Liver (tissue), 9 donors: ENCODE data around the gene EFNA2. TPM values are rescaled to one million over a fixed set of nuclear protein-coding genes. Genes with fewer than 3 reads are reported as not detected.

Source experiments
- DNase-seq: peaks from one replicate; pipeline ENCODE4 v3.0.0-alpha.2; 2017; ENCODE audit warnings: low spot score
- H3K27ac ChIP-seq, 2 donors: one replicate each; pipeline ENCODE4 v1.7.0; 2013; ENCODE audit warnings: inconsistent platforms in 2 of 2, low read length in 2 of 2, control low read depth in 1 of 2, low read depth in 1 of 2, mild to moderate bottlenecking in 1 of 2
- H3K27me3 ChIP-seq, 4 donors: one replicate each; pipeline versions ENCODE4 v1.6.1 to v1.7.0; 2013; ENCODE audit warnings: low read length in 3 of 4, inconsistent platforms in 1 of 4, mild to moderate bottlenecking in 1 of 4, moderate library complexity in 1 of 4; ENCODE audit not compliant: control insufficient read depth in 4 of 4, insufficient read depth in 4 of 4
- H3K36me3 ChIP-seq, 4 donors: one replicate each; pipeline versions ENCODE4 v1.6.1 to v1.7.0; 2013; ENCODE audit warnings: low read length in 3 of 4, mild to moderate bottlenecking in 3 of 4, low read depth in 1 of 4, moderate library complexity in 1 of 4; ENCODE audit not compliant: control insufficient read depth in 4 of 4, insufficient read depth in 3 of 4
- H3K4me1 ChIP-seq, 4 donors: one replicate each; pipeline versions ENCODE4 v1.6.1 to v1.7.0; 2013; ENCODE audit warnings: low read length in 3 of 4, mild to moderate bottlenecking in 3 of 4, moderate library complexity in 1 of 4; ENCODE audit not compliant: control insufficient read depth in 4 of 4, insufficient read depth in 4 of 4
- H3K4me3 ChIP-seq, 3 donors: one replicate each; pipeline versions ENCODE4 v1.6.1 to v1.7.0; 2013; ENCODE audit warnings: low read length in 3 of 3, control low read depth in 1 of 3, low read depth in 1 of 3, mild to moderate bottlenecking in 1 of 3
- H3K9ac ChIP-seq, 2 donors: one replicate each; pipeline ENCODE4 v1.7.0; 2013; ENCODE audit warnings: low read length in 2 of 2, mild to moderate bottlenecking in 2 of 2, moderate library complexity in 2 of 2, control low read depth in 1 of 2, low read depth in 1 of 2
- H3K9me3 ChIP-seq, 4 donors: one replicate each; pipeline versions ENCODE4 v1.6.1 to v1.7.0; 2013; ENCODE audit warnings: low read length in 3 of 4; ENCODE audit not compliant: control insufficient read depth in 4 of 4
- EGR1 ChIP-seq, 2 donors: IDR thresholded peaks; 2 replicates each; pipeline ENCODE4 v1.6.1; 2016 to 2018; ENCODE audit warnings: antibody characterized with exemption in 2 of 2, low read depth in 2 of 2
- FOXA2 ChIP-seq: IDR thresholded peaks from 2 replicates; pipeline ENCODE4 v1.6.1; 2016; ENCODE audit warnings: antibody characterized with exemption
- GABPA ChIP-seq, 2 donors: IDR thresholded peaks in 1 of 2; conservative IDR thresholded peaks in 1 of 2; 2 replicates each; pipeline ENCODE4 v1.6.1; 2016; ENCODE audit warnings: antibody characterized with exemption in 2 of 2, mild to moderate bottlenecking in 1 of 2, moderate library complexity in 1 of 2
- HNF4A ChIP-seq, 2 donors: conservative IDR thresholded peaks; 2 replicates each; pipeline ENCODE4 v1.6.1; 2016; ENCODE audit warnings: antibody characterized with exemption in 2 of 2, mild to moderate bottlenecking in 2 of 2
- HNF4G ChIP-seq: IDR thresholded peaks from 2 replicates; pipeline ENCODE4 v1.6.1; 2016; ENCODE audit warnings: antibody characterized with exemption
- JUND ChIP-seq, 2 donors: IDR thresholded peaks; 2 replicates each; pipeline ENCODE4 v1.6.1; 2016; ENCODE audit warnings: antibody characterized with exemption in 2 of 2
- RAD21 ChIP-seq, 2 donors: IDR thresholded peaks; 2 replicates each; pipeline ENCODE4 v1.6.1; 2016; ENCODE audit warnings: antibody characterized with exemption in 2 of 2, mild to moderate bottlenecking in 2 of 2
- SP1 ChIP-seq: IDR thresholded peaks from 2 replicates; pipeline ENCODE4 v1.6.1; 2018; ENCODE audit warnings: antibody characterized with exemption, mild to moderate bottlenecking
- TAF1 ChIP-seq: conservative IDR thresholded peaks from 2 replicates; pipeline ENCODE4 v1.6.1; 2016; ENCODE audit warnings: antibody characterized with exemption, mild to moderate bottlenecking
- YY1 ChIP-seq: IDR thresholded peaks from 2 replicates; pipeline ENCODE4 v1.6.1; 2016; ENCODE audit warnings: antibody characterized with exemption, mild to moderate bottlenecking
- WGBS: extraction: QIAGEN DNeasy Blood & Tissue Kit; methylation state at CpG from one replicate; pipeline ENCODE4 v1.1.7; 2013; 5-methylcytosine and 5-hydroxymethylcytosine counted together
- polyA plus RNA-seq, 2 donors: library from polyadenylated mRNA; stranded (reverse) in 1 of 2; unstranded in 1 of 2; fragments of 200-250 nt in 1 of 2; fragments of >200 nt in 1 of 2; fragmentation: Nextera tagmentation in 1 of 2; extraction: Ambion mirVana in 1 of 2; gene quantifications; one replicate each; pipeline versions ENCODE4 v1.2.1 to v1.2.3, GENCODE V29; 2013 to 2015
- total RNA-seq, 2 donors: library from RNA; depleted of rRNA; stranded (reverse); fragments of >200 nt; gene quantifications; one replicate each; pipeline ENCODE4 v1.2.3, GENCODE V29; 2014
- TF ChIP-seq, protein P1 (sequence below): IDR thresholded peaks from 2 replicates; pipeline ENCODE4 v1.6.1; 2016; ENCODE audit warnings: antibody characterized with exemption
- TF ChIP-seq, protein P2 (sequence below): fragments of 150-350 bp; IDR thresholded peaks from 2 replicates; pipeline ENCODE4 v1.5.1; 2017; ENCODE audit warnings: improper control_type of control experiment, low read depth, low read length; ENCODE audit not compliant: missing input control
- TF ChIP-seq, protein P3 (sequence below): IDR thresholded peaks from 2 replicates; pipeline ENCODE4 v1.6.1; 2016; ENCODE audit warnings: antibody characterized with exemption
- TF ChIP-seq, protein P4 (sequence below): IDR thresholded peaks from 2 replicates; pipeline ENCODE4 v1.6.1; 2016; ENCODE audit warnings: antibody characterized with exemption, mild to moderate bottlenecking
- donor health status: healthy.
- donor health status: healthy.
- donor health status: healthy.
- donor health status: healthy.
- donor health status: healthy.

The EFNA2 gene
- total and polyA plus RNA-seq, 4 donors = 0.98 to 9.8 (median 4.3) TPM

DNA sequence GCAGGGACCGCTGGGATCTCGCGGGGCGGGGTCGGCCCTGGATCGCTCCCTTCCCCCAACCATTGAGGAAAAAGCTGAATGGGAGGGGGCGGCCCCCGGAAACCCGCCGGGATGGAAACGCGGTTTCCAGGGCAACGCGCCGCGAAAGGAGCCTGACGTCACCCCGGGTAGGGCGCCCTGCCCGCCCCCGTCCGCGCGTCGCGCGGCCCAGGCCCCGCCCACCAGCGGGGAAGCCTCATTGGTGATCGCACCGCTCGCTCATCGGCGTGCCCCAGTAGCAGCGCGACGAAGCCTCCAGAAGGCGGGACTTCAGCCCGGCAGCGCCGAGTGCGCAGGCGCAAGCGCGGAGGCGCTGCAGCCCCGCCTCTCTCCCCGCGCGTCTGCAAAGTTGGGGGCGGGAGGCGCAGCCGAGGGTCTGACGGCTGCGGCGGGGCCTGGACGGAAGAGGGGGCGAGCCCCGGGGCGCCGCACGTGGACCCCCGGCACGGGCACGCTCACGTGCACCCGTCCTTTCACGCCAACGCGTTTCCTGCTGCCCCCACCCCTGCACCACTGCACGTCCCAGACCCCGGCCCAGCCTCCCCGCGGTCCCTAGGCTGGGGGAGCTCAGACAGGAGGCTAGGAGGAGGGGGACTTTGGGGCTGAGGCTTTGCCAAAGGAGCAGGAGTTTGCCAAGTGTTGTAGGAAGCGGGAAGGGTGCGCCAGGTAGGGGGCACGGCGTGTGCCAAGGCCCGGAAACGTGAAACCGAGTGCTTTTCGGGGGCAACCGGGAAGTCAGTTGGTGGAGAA lies 24.7 kb upstream of the EFNA2 start:
- TF ChIP-seq TAF1 (no peak), EGR1 (IDR thresholded peaks at IDR 0.05; ENCODE audit: low read depth in 2 of 2) (peak in 1 of 2 donors; percentile 68), HNF4G (no peak), SP1 (peak; percentile 65), HNF4A (conservative IDR thresholded peaks at IDR 0.05) (no peak), YY1 (no peak), FOXA2 (no peak), RAD21 (IDR thresholded peaks at IDR 0.05) (no peak), JUND (IDR thresholded peaks at IDR 0.05) (no peak), GABPA (IDR thresholded peaks at IDR 0.05 in 1 of 2, conservative IDR thresholded peaks at IDR 0.05 in 1 of 2) (no peak)
- TF ChIP-seq, protein P1, sequence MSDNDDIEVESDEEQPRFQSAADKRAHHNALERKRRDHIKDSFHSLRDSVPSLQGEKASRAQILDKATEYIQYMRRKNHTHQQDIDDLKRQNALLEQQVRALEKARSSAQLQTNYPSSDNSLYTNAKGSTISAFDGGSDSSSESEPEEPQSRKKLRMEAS = no peak
- TF ChIP-seq, protein P2, sequence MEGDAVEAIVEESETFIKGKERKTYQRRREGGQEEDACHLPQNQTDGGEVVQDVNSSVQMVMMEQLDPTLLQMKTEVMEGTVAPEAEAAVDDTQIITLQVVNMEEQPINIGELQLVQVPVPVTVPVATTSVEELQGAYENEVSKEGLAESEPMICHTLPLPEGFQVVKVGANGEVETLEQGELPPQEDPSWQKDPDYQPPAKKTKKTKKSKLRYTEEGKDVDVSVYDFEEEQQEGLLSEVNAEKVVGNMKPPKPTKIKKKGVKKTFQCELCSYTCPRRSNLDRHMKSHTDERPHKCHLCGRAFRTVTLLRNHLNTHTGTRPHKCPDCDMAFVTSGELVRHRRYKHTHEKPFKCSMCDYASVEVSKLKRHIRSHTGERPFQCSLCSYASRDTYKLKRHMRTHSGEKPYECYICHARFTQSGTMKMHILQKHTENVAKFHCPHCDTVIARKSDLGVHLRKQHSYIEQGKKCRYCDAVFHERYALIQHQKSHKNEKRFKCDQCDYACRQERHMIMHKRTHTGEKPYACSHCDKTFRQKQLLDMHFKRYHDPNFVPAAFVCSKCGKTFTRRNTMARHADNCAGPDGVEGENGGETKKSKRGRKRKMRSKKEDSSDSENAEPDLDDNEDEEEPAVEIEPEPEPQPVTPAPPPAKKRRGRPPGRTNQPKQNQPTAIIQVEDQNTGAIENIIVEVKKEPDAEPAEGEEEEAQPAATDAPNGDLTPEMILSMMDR = no peak
- TF ChIP-seq, protein P3, sequence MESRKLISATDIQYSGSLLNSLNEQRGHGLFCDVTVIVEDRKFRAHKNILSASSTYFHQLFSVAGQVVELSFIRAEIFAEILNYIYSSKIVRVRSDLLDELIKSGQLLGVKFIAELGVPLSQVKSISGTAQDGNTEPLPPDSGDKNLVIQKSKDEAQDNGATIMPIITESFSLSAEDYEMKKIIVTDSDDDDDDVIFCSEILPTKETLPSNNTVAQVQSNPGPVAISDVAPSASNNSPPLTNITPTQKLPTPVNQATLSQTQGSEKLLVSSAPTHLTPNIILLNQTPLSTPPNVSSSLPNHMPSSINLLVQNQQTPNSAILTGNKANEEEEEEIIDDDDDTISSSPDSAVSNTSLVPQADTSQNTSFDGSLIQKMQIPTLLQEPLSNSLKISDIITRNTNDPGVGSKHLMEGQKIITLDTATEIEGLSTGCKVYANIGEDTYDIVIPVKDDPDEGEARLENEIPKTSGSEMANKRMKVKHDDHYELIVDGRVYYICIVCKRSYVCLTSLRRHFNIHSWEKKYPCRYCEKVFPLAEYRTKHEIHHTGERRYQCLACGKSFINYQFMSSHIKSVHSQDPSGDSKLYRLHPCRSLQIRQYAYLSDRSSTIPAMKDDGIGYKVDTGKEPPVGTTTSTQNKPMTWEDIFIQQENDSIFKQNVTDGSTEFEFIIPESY = no peak
- TF ChIP-seq, protein P4, sequence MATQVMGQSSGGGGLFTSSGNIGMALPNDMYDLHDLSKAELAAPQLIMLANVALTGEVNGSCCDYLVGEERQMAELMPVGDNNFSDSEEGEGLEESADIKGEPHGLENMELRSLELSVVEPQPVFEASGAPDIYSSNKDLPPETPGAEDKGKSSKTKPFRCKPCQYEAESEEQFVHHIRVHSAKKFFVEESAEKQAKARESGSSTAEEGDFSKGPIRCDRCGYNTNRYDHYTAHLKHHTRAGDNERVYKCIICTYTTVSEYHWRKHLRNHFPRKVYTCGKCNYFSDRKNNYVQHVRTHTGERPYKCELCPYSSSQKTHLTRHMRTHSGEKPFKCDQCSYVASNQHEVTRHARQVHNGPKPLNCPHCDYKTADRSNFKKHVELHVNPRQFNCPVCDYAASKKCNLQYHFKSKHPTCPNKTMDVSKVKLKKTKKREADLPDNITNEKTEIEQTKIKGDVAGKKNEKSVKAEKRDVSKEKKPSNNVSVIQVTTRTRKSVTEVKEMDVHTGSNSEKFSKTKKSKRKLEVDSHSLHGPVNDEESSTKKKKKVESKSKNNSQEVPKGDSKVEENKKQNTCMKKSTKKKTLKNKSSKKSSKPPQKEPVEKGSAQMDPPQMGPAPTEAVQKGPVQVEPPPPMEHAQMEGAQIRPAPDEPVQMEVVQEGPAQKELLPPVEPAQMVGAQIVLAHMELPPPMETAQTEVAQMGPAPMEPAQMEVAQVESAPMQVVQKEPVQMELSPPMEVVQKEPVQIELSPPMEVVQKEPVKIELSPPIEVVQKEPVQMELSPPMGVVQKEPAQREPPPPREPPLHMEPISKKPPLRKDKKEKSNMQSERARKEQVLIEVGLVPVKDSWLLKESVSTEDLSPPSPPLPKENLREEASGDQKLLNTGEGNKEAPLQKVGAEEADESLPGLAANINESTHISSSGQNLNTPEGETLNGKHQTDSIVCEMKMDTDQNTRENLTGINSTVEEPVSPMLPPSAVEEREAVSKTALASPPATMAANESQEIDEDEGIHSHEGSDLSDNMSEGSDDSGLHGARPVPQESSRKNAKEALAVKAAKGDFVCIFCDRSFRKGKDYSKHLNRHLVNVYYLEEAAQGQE = no peak
- Histone ChIP-seq H3K4me1 (peaks cover 23 to 69% (median 47%) of the 10 kb centered on the region in 4 donors), H3K36me3 (peaks cover 7 to 14% (median 9%) of the 10 kb centered on the region in 4 donors), H3K27ac (peak overlapping the region; percentile 93 to 97), H3K9me3 (no peaks in the 10 kb centered on the region), H3K9ac (peak overlapping the region; percentile 2 to 59), H3K4me3 (peak overlapping the region; percentile 11 to 62 (median 52)), H3K27me3 (no peaks in the 10 kb centered on the region)
- peak; percentile 96 for DNase-seq
- 1% methylated on average over 82 of the region's 83 CpGs for WGBS

DNA sequence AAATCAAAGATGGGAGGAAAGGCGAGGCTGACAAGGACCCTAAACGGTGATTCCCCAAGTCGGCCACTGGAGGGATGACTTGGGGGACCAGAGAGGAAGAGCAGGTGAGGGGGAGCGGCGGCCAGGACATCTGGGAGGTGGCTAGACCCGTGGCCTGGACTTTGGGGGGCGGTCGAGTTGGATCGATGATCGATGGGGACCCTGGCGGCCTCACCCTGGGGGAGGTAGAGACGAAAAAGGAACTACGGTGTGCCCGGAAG lies 24.2 kb upstream of the EFNA2 start:
- Histone ChIP-seq H3K9me3 (no peaks in the 10 kb centered on the region), H3K27me3 (no peaks in the 10 kb centered on the region), H3K4me3 (peak overlapping the region; percentile 11 to 62 (median 52)), H3K9ac (peak overlapping the region; percentile 2 to 59), H3K27ac (peak overlapping the region; percentile 89 to 93), H3K36me3 (peaks cover 7 to 10% (median 7%) of the 10 kb centered on the region in 4 donors), H3K4me1 (peaks cover 26 to 72% (median 49%) of the 10 kb centered on the region in 4 donors)
- 13% methylated on average over 14 of the region's 14 CpGs for WGBS
- DNase-seq = no peak
- TF ChIP-seq, protein P2 = peak; percentile 12
- no peak for TF ChIP-seq GABPA (IDR thresholded peaks at IDR 0.05 in 1 of 2, conservative IDR thresholded peaks at IDR 0.05 in 1 of 2)
